Liver (tissue), 9 donors: ENCODE measurements around the gene ELMO2. TPM values are rescaled to one million over a fixed set of nuclear protein-coding genes. Genes with fewer than 3 reads are reported as not detected.

ENCODE experiments used
- DNase-seq: peaks from one replicate; pipeline ENCODE4 v3.0.0-alpha.2; 2017; ENCODE audit warnings: low spot score
- H3K27ac ChIP-seq, 2 donors: one replicate each; pipeline ENCODE4 v1.7.0; 2013; ENCODE audit warnings: inconsistent platforms in 2 of 2, low read length in 2 of 2, control low read depth in 1 of 2, low read depth in 1 of 2, mild to moderate bottlenecking in 1 of 2
- H3K27me3 ChIP-seq, 4 donors: one replicate each; pipeline versions ENCODE4 v1.6.1 to v1.7.0; 2013; ENCODE audit warnings: low read length in 3 of 4, inconsistent platforms in 1 of 4, mild to moderate bottlenecking in 1 of 4, moderate library complexity in 1 of 4; ENCODE audit not compliant: control insufficient read depth in 4 of 4, insufficient read depth in 4 of 4
- H3K36me3 ChIP-seq, 4 donors: one replicate each; pipeline versions ENCODE4 v1.6.1 to v1.7.0; 2013; ENCODE audit warnings: low read length in 3 of 4, mild to moderate bottlenecking in 3 of 4, low read depth in 1 of 4, moderate library complexity in 1 of 4; ENCODE audit not compliant: control insufficient read depth in 4 of 4, insufficient read depth in 3 of 4
- H3K4me1 ChIP-seq, 4 donors: one replicate each; pipeline versions ENCODE4 v1.6.1 to v1.7.0; 2013; ENCODE audit warnings: low read length in 3 of 4, mild to moderate bottlenecking in 3 of 4, moderate library complexity in 1 of 4; ENCODE audit not compliant: control insufficient read depth in 4 of 4, insufficient read depth in 4 of 4
- H3K4me3 ChIP-seq, 3 donors: one replicate each; pipeline versions ENCODE4 v1.6.1 to v1.7.0; 2013; ENCODE audit warnings: low read length in 3 of 3, control low read depth in 1 of 3, low read depth in 1 of 3, mild to moderate bottlenecking in 1 of 3
- H3K9ac ChIP-seq, 2 donors: one replicate each; pipeline ENCODE4 v1.7.0; 2013; ENCODE audit warnings: low read length in 2 of 2, mild to moderate bottlenecking in 2 of 2, moderate library complexity in 2 of 2, control low read depth in 1 of 2, low read depth in 1 of 2
- H3K9me3 ChIP-seq, 4 donors: one replicate each; pipeline versions ENCODE4 v1.6.1 to v1.7.0; 2013; ENCODE audit warnings: low read length in 3 of 4; ENCODE audit not compliant: control insufficient read depth in 4 of 4
- ATF3 ChIP-seq: IDR thresholded peaks from 2 replicates; pipeline ENCODE4 v1.6.1; 2016; ENCODE audit warnings: antibody characterized with exemption
- CTCF ChIP-seq: fragments of 150-350 bp; IDR thresholded peaks from 2 replicates; pipeline ENCODE4 v1.5.1; 2017; ENCODE audit warnings: improper control_type of control experiment, low read depth, low read length; ENCODE audit not compliant: missing input control
- EGR1 ChIP-seq, 2 donors: IDR thresholded peaks; 2 replicates each; pipeline ENCODE4 v1.6.1; 2016 to 2018; ENCODE audit warnings: antibody characterized with exemption in 2 of 2, low read depth in 2 of 2
- FOXA1 ChIP-seq: IDR thresholded peaks from 2 replicates; pipeline ENCODE4 v1.6.1; 2016; ENCODE audit warnings: antibody characterized with exemption
- FOXA2 ChIP-seq: IDR thresholded peaks from 2 replicates; pipeline ENCODE4 v1.6.1; 2016; ENCODE audit warnings: antibody characterized with exemption
- GABPA ChIP-seq, 2 donors: IDR thresholded peaks in 1 of 2; conservative IDR thresholded peaks in 1 of 2; 2 replicates each; pipeline ENCODE4 v1.6.1; 2016; ENCODE audit warnings: antibody characterized with exemption in 2 of 2, mild to moderate bottlenecking in 1 of 2, moderate library complexity in 1 of 2
- HNF4A ChIP-seq, 2 donors: conservative IDR thresholded peaks; 2 replicates each; pipeline ENCODE4 v1.6.1; 2016; ENCODE audit warnings: antibody characterized with exemption in 2 of 2, mild to moderate bottlenecking in 2 of 2
- HNF4G ChIP-seq: IDR thresholded peaks from 2 replicates; pipeline ENCODE4 v1.6.1; 2016; ENCODE audit warnings: antibody characterized with exemption
- JUND ChIP-seq, 2 donors: IDR thresholded peaks; 2 replicates each; pipeline ENCODE4 v1.6.1; 2016; ENCODE audit warnings: antibody characterized with exemption in 2 of 2
- MAX ChIP-seq: IDR thresholded peaks from 2 replicates; pipeline ENCODE4 v1.6.1; 2016; ENCODE audit warnings: antibody characterized with exemption
- NR2F2 ChIP-seq: IDR thresholded peaks from 2 replicates; pipeline ENCODE4 v1.6.1; 2016; ENCODE audit warnings: antibody characterized with exemption
- RAD21 ChIP-seq, 2 donors: IDR thresholded peaks; 2 replicates each; pipeline ENCODE4 v1.6.1; 2016; ENCODE audit warnings: antibody characterized with exemption in 2 of 2, mild to moderate bottlenecking in 2 of 2
- REST ChIP-seq: IDR thresholded peaks from 2 replicates; pipeline ENCODE4 v1.6.1; 2016; ENCODE audit warnings: antibody characterized with exemption, mild to moderate bottlenecking
- YY1 ChIP-seq: IDR thresholded peaks from 2 replicates; pipeline ENCODE4 v1.6.1; 2016; ENCODE audit warnings: antibody characterized with exemption, mild to moderate bottlenecking
- ZBTB33 ChIP-seq: IDR thresholded peaks from 2 replicates; pipeline ENCODE4 v1.6.1; 2016; ENCODE audit warnings: antibody characterized with exemption
- WGBS: extraction: QIAGEN DNeasy Blood & Tissue Kit; methylation state at CpG from one replicate; pipeline ENCODE4 v1.1.7; 2013; 5-methylcytosine and 5-hydroxymethylcytosine counted together
- polyA plus RNA-seq, 2 donors: library from polyadenylated mRNA; stranded (reverse) in 1 of 2; unstranded in 1 of 2; fragments of 200-250 nt in 1 of 2; fragments of >200 nt in 1 of 2; fragmentation: Nextera tagmentation in 1 of 2; extraction: Ambion mirVana in 1 of 2; gene quantifications; one replicate each; pipeline versions ENCODE4 v1.2.1 to v1.2.3, GENCODE V29; 2013 to 2015
- total RNA-seq, 2 donors: library from RNA; depleted of rRNA; stranded (reverse); fragments of >200 nt; gene quantifications; one replicate each; pipeline ENCODE4 v1.2.3, GENCODE V29; 2014
- donor health status: healthy.
- donor health status: healthy.
- donor health status: healthy.
- donor health status: healthy.
- donor health status: healthy.

ELMO2 gene
- total and polyA plus RNA-seq, 4 donors, result 7.9 to 16.0 (median 13.9) TPM

GRCh38 chr20:46394872-46395760, 11.3 kb downstream of the ELMO2 start:
- Histone ChIP-seq H3K27me3 (no peaks in the 10 kb centered on the region), H3K36me3 (peaks cover 6 to 41% (median 30%) of the 10 kb centered on the region in 4 donors), H3K27ac (no peak overlapping the region), H3K9ac (no peak overlapping the region), H3K4me3 (no peak overlapping the region), H3K4me1 (peaks cover 5 to 11% (median 6%) of the 10 kb centered on the region in 4 donors), H3K9me3 (no peaks in the 10 kb centered on the region)
- TF ChIP-seq RAD21 (IDR thresholded peaks at IDR 0.05), result no peak
- no peak for TF ChIP-seq JUND (IDR thresholded peaks at IDR 0.05)
- TF ChIP-seq YY1, result no peak
- no peak for TF ChIP-seq EGR1 (IDR thresholded peaks at IDR 0.05; ENCODE audit: low read depth in 2 of 2)
- no peak for TF ChIP-seq NR2F2
- no peak for TF ChIP-seq MAX
- no peak for TF ChIP-seq FOXA1
- TF ChIP-seq HNF4G, result no peak
- TF ChIP-seq FOXA2, result no peak
- DNase-seq, result no peak
- WGBS, result 82% methylated on average over 11 of the region's 11 CpGs

GRCh38 chr20:46393967-46394366, 12.4 kb downstream of the ELMO2 start:
- Histone ChIP-seq H3K4me3 (no peak overlapping the region), H3K27ac (no peak overlapping the region), H3K9me3 (no peaks in the 10 kb centered on the region), H3K4me1 (peaks cover 0 to 2% (median 1%) of the 10 kb centered on the region in 4 donors), H3K27me3 (no peaks in the 10 kb centered on the region), H3K36me3 (peaks cover 10 to 44% (median 31%) of the 10 kb centered on the region in 4 donors), H3K9ac (no peak overlapping the region)
- TF ChIP-seq CTCF (no peak), JUND (IDR thresholded peaks at IDR 0.05) (no peak), YY1 (no peak), NR2F2 (no peak)
- no peak for DNase-seq
- WGBS, result 76% methylated on average over 6 of the region's 6 CpGs

- no peak overlapping the region for H3K27ac ChIP-seq
- H3K4me1 ChIP-seq, result no peaks in the 10 kb centered on the region
- H3K9ac ChIP-seq, result no peak overlapping the region
- DNase-seq, result no peak
- 90% methylated on average over 10 of the region's 10 CpGs for WGBS
- H3K36me3 ChIP-seq, result peaks cover 14 to 75% (median 64%) of the 10 kb centered on the region in 4 donors
- no peaks in the 10 kb centered on the region for H3K27me3 ChIP-seq
- H3K4me3 ChIP-seq, result no peak overlapping the region
- no peaks in the 10 kb centered on the region for H3K9me3 ChIP-seq
- TF ChIP-seq RAD21 (IDR thresholded peaks at IDR 0.05), result no peak
- TF ChIP-seq JUND (IDR thresholded peaks at IDR 0.05), result no peak
- no peak for TF ChIP-seq ATF3
- TF ChIP-seq CTCF, result no peak
- TF ChIP-seq FOXA2, result no peak
- TF ChIP-seq YY1, result no peak
- TF ChIP-seq ZBTB33, result no peak
- no peak for TF ChIP-seq HNF4A (conservative IDR thresholded peaks at IDR 0.05)
- no peak for TF ChIP-seq MAX
- no peak for TF ChIP-seq NR2F2
- TF ChIP-seq REST, result no peak
- TF ChIP-seq GABPA (IDR thresholded peaks at IDR 0.05 in 1 of 2, conservative IDR thresholded peaks at IDR 0.05 in 1 of 2), result no peak
- no peak for TF ChIP-seq FOXA1
Observed at GRCh38 chr20:46388937-46389336, 17.5 kb downstream of the ELMO2 start.
